ENCODE data around the gene U2SURP. TPM values are rescaled to one million over a fixed set of nuclear protein-coding genes. Genes with fewer than 3 reads are reported as not detected.
"Not testable (repeated sequence)": the region's sequence is repeated elsewhere in the genome, so short reads cannot be mapped to it uniquely, and the experiment has no call there.

The U2SURP gene
- total RNA-seq, 2 experiments from 2014 or later: 111 to 123 TPM

DNA sequence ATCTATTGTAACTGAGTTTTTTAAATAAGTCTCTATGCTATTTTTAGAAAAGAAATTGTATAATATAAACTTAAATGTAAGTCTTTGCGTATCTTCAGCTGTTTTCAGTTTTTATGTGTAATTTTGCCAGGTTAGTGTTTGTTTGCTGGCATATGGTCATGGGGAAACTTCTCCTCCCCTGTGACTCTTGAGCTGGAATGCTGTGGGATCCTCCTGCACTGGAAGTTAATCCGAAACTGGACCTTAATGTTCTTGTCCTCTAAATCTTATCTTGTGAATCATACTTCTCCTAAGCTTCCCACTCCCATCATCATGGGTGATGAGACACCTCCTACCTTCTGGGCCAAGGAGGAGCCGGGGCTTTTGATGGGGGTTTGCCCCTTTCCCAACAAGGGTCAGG, 65.8 kb downstream of the U2SURP start:
- ChIA-PET CTCF (no interaction called here), POLR2A (no interaction called here)
- no peak overlapping the region for H3K27ac Mint-ChIP-seq
- no peaks in the 10 kb centered on the region for H3K9me3 Mint-ChIP-seq
- H3K36me3 Mint-ChIP-seq (ENCODE audit: low read depth): peaks cover 8% of the 10 kb centered on the region
- H3K27me3 Mint-ChIP-seq: peaks cover 2% of the 10 kb centered on the region
- no peak for DNase-seq
- no peaks in the 10 kb centered on the region for H3K4me1 Mint-ChIP-seq
- H3K4me3 Mint-ChIP-seq: no peak overlapping the region

DNA sequence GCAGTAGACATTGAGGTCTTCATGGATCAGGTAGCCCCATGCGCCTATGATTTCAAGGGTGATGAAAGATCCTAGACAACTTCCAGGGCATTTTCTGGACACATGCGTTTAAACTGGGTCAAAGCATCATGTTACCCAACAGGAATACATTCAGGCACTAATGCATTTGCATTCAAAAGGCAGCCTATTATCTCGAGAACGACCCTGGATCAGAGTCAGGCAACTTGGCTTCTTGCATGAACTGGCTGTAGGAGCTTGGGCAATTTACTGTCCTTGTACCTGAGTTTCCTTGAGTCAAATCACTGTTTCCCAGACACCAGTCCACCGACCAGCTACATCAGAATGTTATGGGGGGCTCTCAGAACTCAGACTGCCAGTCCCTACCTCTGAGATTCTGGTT, 66.7 kb downstream of the U2SURP start:
- no peaks in the 10 kb centered on the region for H3K4me1 Mint-ChIP-seq
- ChIA-PET CTCF (no interaction called here), POLR2A (interaction anchor here (0.6 kb wide), 1 partner anchor 92 kb away, joined by 4 read pairs; no protein-coding TSS in a partner anchor)
- DNase-seq: no peak
- H3K27me3 Mint-ChIP-seq: peaks cover 2% of the 10 kb centered on the region
- no peaks in the 10 kb centered on the region for H3K9me3 Mint-ChIP-seq
- no peak overlapping the region for H3K4me3 Mint-ChIP-seq
- no peaks in the 10 kb centered on the region for H3K36me3 Mint-ChIP-seq (ENCODE audit: low read depth)
- no peak overlapping the region for H3K27ac Mint-ChIP-seq

- no peak for DNase-seq
- no peaks in the 10 kb centered on the region for H3K4me1 Mint-ChIP-seq
- no peaks in the 10 kb centered on the region for H3K36me3 Mint-ChIP-seq (ENCODE audit: low read depth)
- CTCF ChIA-PET: no interaction called here
- peaks cover 2% of the 10 kb centered on the region for H3K27me3 Mint-ChIP-seq
- no peaks in the 10 kb centered on the region for H3K9me3 Mint-ChIP-seq
- POLR2A ChIA-PET: no interaction called here
- H3K27ac Mint-ChIP-seq: no peak overlapping the region
- H3K4me3 Mint-ChIP-seq: no peak overlapping the region
Measured at GRCh38 chr3:143070977-143071551, 69.7 kb downstream of the U2SURP start.

GRCh38 chr3:143071776-143072175, 70.4 kb downstream of the U2SURP start:
- ChIA-PET CTCF (no interaction called here), POLR2A (interaction anchor here (0.6 kb wide), 1 partner anchor 93 kb away, joined by 5 read pairs; no protein-coding TSS in a partner anchor)
- no peak overlapping the region for H3K27ac Mint-ChIP-seq

DNA sequence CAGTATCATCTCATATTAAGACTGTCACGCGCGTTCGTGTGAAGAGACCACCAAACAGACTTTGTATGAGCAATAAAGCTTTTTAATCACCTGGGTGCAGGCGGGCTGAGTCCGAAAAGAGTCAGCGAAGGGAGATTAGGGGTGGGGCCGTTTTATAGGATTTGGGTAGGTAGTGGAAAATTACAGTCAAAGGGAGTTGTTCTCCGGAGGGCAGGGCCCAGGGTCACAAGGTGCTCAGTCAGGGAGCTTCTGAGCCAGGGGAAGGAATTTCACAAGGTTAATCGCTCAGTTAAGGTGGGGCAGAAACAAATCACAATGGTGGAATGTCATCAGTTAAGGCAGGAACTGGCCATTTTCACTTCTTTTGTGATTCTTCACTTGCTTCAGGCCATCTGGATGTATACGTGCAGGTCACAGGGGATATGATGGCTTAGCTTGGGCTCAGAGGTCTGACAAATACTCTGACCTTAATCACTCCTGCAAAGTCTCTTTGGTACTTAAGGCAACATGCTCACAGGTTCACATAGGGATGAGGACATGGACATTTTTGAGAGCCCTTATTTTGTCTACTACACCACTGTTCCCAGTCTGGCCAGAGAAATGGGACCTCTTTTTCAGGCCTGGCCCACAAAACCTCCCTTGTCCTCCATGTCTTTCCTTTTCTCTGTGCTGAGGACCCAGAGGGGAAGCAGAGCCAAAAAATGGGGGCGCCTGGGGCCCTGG, 71.1 kb downstream of the U2SURP start:
- H3K9me3 Mint-ChIP-seq; H3K36me3 Mint-ChIP-seq (ENCODE audit: low read depth); H3K27ac Mint-ChIP-seq; H3K27me3 Mint-ChIP-seq; DNase-seq; H3K4me1 Mint-ChIP-seq; H3K4me3 Mint-ChIP-seq; CTCF ChIA-PET: not testable (repeated sequence)
- POLR2A ChIA-PET: interaction anchor here (0.6 kb wide), 1 partner anchor 93 kb away, joined by 5 read pairs; no protein-coding TSS in a partner anchor

More at GRCh38 chr3:143071776-143072175, 70.4 kb downstream of the U2SURP start:
- H3K4me3 Mint-ChIP-seq: no peak overlapping the region
- H3K27me3 Mint-ChIP-seq: peaks cover 2% of the 10 kb centered on the region
- no peaks in the 10 kb centered on the region for H3K4me1 Mint-ChIP-seq
- no peaks in the 10 kb centered on the region for H3K9me3 Mint-ChIP-seq
- H3K36me3 Mint-ChIP-seq (ENCODE audit: low read depth): no peaks in the 10 kb centered on the region
- no peak for DNase-seq

GRCh38 chr3:143073541-143073940, 72.2 kb downstream of the U2SURP start:
- H3K27ac Mint-ChIP-seq; H3K4me3 Mint-ChIP-seq; H3K27me3 Mint-ChIP-seq; H3K4me1 Mint-ChIP-seq; DNase-seq; CTCF ChIA-PET; POLR2A ChIA-PET; H3K9me3 Mint-ChIP-seq; H3K36me3 Mint-ChIP-seq (ENCODE audit: low read depth): not testable (repeated sequence)

DNA sequence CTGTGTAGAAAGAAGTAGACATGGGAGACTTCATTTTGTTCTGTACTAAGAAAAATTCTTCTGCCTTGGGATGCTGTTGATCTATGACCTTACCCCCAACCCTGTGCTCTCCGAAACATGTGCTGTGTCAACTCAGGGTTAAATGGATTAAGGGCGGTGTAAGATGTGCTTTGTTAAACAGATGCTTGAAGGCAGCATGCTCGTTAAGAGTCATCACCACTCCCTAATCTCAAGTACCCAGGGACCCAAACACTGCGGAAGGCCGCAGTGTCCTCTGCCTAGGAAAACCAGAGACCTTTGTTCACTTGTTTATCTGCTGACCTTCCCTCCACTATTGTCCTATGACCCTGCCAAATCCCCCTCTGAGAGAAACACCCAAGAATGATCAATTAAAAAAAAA, 72.6 kb downstream of the U2SURP start:
- H3K4me1 Mint-ChIP-seq; CTCF ChIA-PET; DNase-seq; H3K36me3 Mint-ChIP-seq (ENCODE audit: low read depth); H3K4me3 Mint-ChIP-seq; H3K27ac Mint-ChIP-seq; POLR2A ChIA-PET; H3K27me3 Mint-ChIP-seq; H3K9me3 Mint-ChIP-seq: not testable (repeated sequence)

DNA sequence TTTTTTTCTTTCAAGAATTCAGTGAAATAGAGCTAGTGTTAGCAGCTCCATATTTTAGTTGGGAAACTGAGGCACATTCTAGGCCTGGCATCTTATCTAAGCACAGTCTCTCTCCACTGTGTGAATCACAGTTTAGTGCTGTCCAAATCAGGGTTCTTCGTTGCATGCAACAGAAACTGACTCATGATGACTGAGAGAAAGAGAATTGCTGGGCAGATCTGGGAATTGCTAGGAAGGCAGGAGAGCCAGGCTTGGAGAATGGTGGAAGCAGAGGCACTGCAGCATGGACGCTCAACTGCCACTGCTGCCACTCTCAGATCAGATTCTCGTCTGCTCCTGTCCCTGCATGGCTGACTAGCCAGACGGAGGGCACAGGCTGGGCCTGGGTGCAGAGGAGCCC, 77.5 kb downstream of the U2SURP start:
- CTCF ChIA-PET: interaction anchor here (0.6 to 0.7 kb wide), 2 partner anchors 18 to 311 kb away, joined by 4 to 5 read pairs; no protein-coding TSS in a partner anchor
- POLR2A ChIA-PET: no interaction called here
- H3K4me3 Mint-ChIP-seq: no peak overlapping the region
- H3K9me3 Mint-ChIP-seq: no peaks in the 10 kb centered on the region
- peaks cover 8% of the 10 kb centered on the region for H3K4me1 Mint-ChIP-seq
- no peak overlapping the region for H3K27ac Mint-ChIP-seq
- no peak for DNase-seq
- H3K36me3 Mint-ChIP-seq (ENCODE audit: low read depth): no peaks in the 10 kb centered on the region
- H3K27me3 Mint-ChIP-seq: peaks cover 2% of the 10 kb centered on the region

DNA sequence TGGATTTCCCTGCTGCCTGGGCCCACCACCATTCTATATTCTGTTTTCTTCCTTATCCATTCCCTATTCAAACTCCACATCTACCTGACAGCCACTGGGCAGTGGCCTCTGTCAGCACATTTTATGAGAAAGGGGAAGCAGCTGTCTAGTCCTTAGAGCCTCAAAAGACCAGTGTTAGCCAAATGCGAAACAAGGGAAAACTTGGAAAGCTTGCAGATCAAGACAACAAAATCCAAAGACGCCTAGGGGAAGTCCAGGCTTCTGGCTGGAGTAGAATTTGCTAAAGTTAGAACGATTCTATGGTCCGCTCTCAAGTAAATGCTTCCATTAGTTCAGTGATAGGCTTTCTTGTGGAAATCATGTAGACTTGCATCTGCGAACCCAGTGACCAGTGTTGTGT, 78.8 kb downstream of the U2SURP start:
- DNase-seq: no peak
- CTCF ChIA-PET: no interaction called here
- POLR2A ChIA-PET: no interaction called here
- Mint-ChIP-seq H3K36me3 (ENCODE audit: low read depth) (peaks cover 2% of the 10 kb centered on the region), H3K4me1 (peaks cover 10% of the 10 kb centered on the region), H3K27ac (no peak overlapping the region), H3K9me3 (peaks cover 6% of the 10 kb centered on the region), H3K27me3 (peaks cover 2% of the 10 kb centered on the region), H3K4me3 (no peak overlapping the region)

- H3K27ac Mint-ChIP-seq: no peak overlapping the region
Measured at GRCh38 chr3:143081365-143081764, 80.0 kb downstream of the U2SURP start.

DNA sequence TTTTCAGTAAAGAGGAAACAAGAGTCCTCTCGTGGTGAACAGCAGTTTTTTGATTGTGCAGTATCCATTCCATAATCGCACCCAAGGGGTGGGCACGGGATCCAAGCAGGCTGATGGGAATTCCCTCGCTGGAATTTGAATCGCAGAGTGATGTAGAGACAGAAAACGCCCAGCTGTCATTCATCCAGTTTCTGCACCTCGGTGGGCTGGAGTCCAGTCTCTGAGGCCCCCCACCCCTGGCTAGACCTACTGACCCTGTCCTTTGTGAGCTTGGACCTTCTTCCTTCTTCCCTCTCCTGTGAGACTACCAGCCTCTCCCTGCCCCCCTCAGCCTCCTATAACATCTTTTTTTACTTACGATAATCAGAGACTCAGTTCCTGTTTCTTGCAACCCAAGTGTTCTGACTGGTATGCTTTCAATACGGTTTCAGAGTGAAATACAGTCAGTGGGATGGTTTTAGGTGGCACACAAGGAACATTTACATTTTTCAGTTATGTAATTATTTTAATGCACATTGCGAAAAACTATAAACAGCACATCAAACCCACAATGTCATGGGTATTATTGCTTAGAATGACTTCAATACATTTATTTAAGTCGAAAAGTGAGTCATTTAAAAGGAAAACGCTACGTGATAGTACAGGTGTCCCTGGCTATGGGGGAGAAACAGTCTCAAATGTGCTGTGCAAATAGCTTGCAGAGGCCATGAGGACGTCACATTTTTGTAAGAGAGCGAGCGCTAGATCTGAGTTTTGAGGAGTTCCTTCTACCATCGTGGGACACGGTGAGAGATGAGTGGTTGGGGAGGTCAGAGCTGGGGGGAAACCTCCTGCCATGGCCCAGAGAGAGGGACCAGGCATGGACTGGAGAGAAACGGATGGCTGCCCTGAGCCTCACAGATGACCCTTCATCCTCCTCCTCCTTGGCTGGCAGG, 80.7 kb downstream of the U2SURP start:
- no peak for DNase-seq
- CTCF ChIA-PET: interaction anchor here (0.6 to 1.4 kb wide), 4 partner anchors 10 to 106 kb away, joined by 3 read pairs; no protein-coding TSS in a partner anchor
- H3K4me3 Mint-ChIP-seq: peak overlapping the region; percentile 20
- H3K27me3 Mint-ChIP-seq: peaks cover 2% of the 10 kb centered on the region
- H3K36me3 Mint-ChIP-seq (ENCODE audit: low read depth): peaks cover 2% of the 10 kb centered on the region
- POLR2A ChIA-PET: no interaction called here
- H3K4me1 Mint-ChIP-seq: peaks cover 10% of the 10 kb centered on the region
- H3K9me3 Mint-ChIP-seq: peaks cover 6% of the 10 kb centered on the region
- H3K27ac Mint-ChIP-seq: peak overlapping the region; percentile 4

More at GRCh38 chr3:143081365-143081764, 80.0 kb downstream of the U2SURP start:
- DNase-seq: no peak
- no peak overlapping the region for H3K4me3 Mint-ChIP-seq
- CTCF ChIA-PET: interaction anchor here (0.6 to 1.4 kb wide), 4 partner anchors 10 to 105 kb away, joined by 3 read pairs; no protein-coding TSS in a partner anchor
- peaks cover 2% of the 10 kb centered on the region for H3K27me3 Mint-ChIP-seq
- H3K36me3 Mint-ChIP-seq (ENCODE audit: low read depth): peaks cover 2% of the 10 kb centered on the region
- H3K4me1 Mint-ChIP-seq: peaks cover 10% of the 10 kb centered on the region
- POLR2A ChIA-PET: no interaction called here
- H3K9me3 Mint-ChIP-seq: peaks cover 6% of the 10 kb centered on the region

DNA sequence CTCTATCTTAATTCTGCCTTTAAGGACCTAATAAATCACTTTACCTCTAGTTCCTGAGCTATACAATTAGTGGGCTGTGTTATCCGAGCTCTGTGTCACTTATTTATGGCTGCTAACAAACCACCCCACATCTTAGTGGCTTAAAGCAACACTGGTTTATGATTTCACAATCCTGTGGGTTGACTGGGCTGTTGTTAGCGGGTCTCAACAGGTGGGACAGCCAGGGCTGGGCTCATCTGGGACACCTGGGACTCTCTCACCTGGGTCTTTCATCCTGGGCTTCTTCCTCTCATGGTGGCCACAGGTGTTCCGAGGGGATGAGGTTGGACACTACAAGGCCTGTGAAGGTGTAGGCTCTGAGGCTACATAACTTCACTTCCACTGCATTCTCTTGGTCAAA, 82.4 kb downstream of the U2SURP start:
- POLR2A ChIA-PET: no interaction called here
- Mint-ChIP-seq H3K27ac (no peak overlapping the region), H3K9me3 (peaks cover 6% of the 10 kb centered on the region), H3K4me1 (peaks cover 10% of the 10 kb centered on the region), H3K36me3 (ENCODE audit: low read depth) (peaks cover 2% of the 10 kb centered on the region), H3K27me3 (peaks cover 2% of the 10 kb centered on the region), H3K4me3 (no peak overlapping the region)
- DNase-seq: no peak
- CTCF ChIA-PET: no interaction called here
